Esophagus muscularis mucosa (tissue), 4 donors: ENCODE data around the gene PLOD3. TPM values are rescaled to one million over a fixed set of nuclear protein-coding genes. Genes with fewer than 3 reads are reported as not detected.
A peak's percentile ranks its signal among the peaks of the same experiment; 100 is the strongest.

ENCODE experiments used
- DNase-seq: peaks from one replicate; pipeline ENCODE4 v3.0.0-alpha.2; 2017; ENCODE audit errors: extremely low spot score
- H3K27ac ChIP-seq, 4 donors: fragments of 200-600 bp; sonication (generic); replicated peaks in 1 of 4; 1 replicate in 3 of 4; 2 replicates in 1 of 4; pipeline ENCODE4 v1.5.1; 2016 to 2019; ENCODE audit warnings: mild to moderate bottlenecking in 1 of 4
- H3K27me3 ChIP-seq, 4 donors: fragments of 200-600 bp; sonication (generic); one replicate each; pipeline versions ENCODE4 v1.5.1 to v1.6.0; 2016 to 2019
- H3K36me3 ChIP-seq, 4 donors: fragments of 200-600 bp; sonication (generic); one replicate each; pipeline ENCODE4 v1.5.1; 2016 to 2019
- H3K4me1 ChIP-seq, 4 donors: fragments of 200-600 bp; sonication (generic); one replicate each; pipeline ENCODE4 v1.5.1; 2016 to 2019
- H3K4me3 ChIP-seq, 4 donors: fragments of 200-600 bp; sonication (generic); 1 replicate in 2 of 4; 2 replicates in 2 of 4; pipeline ENCODE4 v1.5.1; 2016 to 2019; ENCODE audit warnings: mild to moderate bottlenecking in 4 of 4, moderate library complexity in 1 of 4
- H3K9me3 ChIP-seq, 4 donors: fragments of 200-600 bp; sonication (generic); 1 replicate in 3 of 4; 2 replicates in 1 of 4; pipeline ENCODE4 v1.5.1; 2016 to 2019
- EP300 ChIP-seq: sonication (generic); formaldehyde crosslinking; IDR thresholded peaks from one replicate; pipeline ENCODE4 v1.6.1; 2017; ENCODE audit warnings: antibody characterized with exemption
- POLR2A ChIP-seq: fragments of 450-650 bp; IDR thresholded peaks from one replicate; pipeline ENCODE4 v1.6.1; 2017; ENCODE audit warnings: antibody characterized with exemption, moderate library complexity, mild to moderate bottlenecking, low read depth
- POLR2AphosphoS5 ChIP-seq, 2 donors: sonication (generic); formaldehyde crosslinking; IDR thresholded peaks; one replicate each; pipeline ENCODE4 v1.6.1; 2017; ENCODE audit warnings: antibody characterized with exemption in 2 of 2
- WGBS: methylation state at CpG from one replicate; pipeline ENCODE4 v1.1.5; 2018; 5-methylcytosine and 5-hydroxymethylcytosine counted together
- intact Hi-C: fragments of 100-400 bp; cut with DNase I; formaldehyde crosslinking; loops from one replicate; pipeline ENCODE4 v1.15.1; 2023
- total RNA-seq, 4 donors: library from RNA; depleted of rRNA; stranded (reverse); fragments of >200 nt; gene quantifications; one replicate each; pipeline versions ENCODE4 v1.1.0 to v1.2.1, GENCODE V29; 2016
- TF ChIP-seq, protein P1 (sequence below), 3 experiments: fragments of 200-600 bp in 2 of 3; fragments of 450-650 bp in 1 of 3; sonication (generic) in 2 of 3; IDR thresholded peaks; one replicate each; pipeline ENCODE4 v1.5.1; 2017 to 2019; ENCODE audit warnings: antibody characterized with exemption in 3 of 3, mild to moderate bottlenecking in 2 of 3, moderate library complexity in 1 of 3

PLOD3 gene
- total RNA-seq, 4 donors from 2014 or later, result 30.3 to 60.2 (median 50.1) TPM

DNA sequence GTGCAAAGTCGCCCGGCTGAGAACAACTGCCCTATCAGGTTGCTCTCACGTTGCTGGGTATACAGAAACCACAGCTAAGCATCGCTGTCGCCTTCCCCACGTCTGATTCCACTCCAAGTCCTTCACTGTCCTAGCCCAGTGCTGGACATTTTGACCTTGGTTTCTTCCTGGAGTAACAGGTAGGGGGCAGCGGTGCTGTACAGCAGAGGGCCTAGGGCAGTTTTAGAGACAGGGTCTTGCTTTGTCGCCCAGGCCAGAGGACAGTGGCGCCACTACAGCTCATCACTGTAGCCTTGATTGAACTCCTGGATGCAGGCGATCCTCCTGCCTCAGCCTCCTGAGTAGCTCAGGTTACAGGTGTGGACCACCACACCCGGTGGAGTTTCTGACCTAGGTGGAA is 17.7 kb upstream of the PLOD3 start:
- peaks cover 44 to 55% (median 51%) of the 10 kb centered on the region in 4 donors for H3K4me1 ChIP-seq
- H3K9me3 ChIP-seq, result no peaks in the 10 kb centered on the region
- intact Hi-C loops, result no loop called here
- H3K4me3 ChIP-seq, result no peak overlapping the region
- 75% methylated on average over 10 of the region's 11 CpGs for WGBS
- H3K36me3 ChIP-seq, result peaks cover 6 to 49% (median 27%) of the 10 kb centered on the region in 4 donors
- peaks cover 0 to 7% (median 0%) of the 10 kb centered on the region in 4 donors for H3K27me3 ChIP-seq
- no peak for TF ChIP-seq POLR2AphosphoS5 (IDR thresholded peaks at IDR 0.05)
- no peak for TF ChIP-seq EP300
- TF ChIP-seq, protein P1, sequence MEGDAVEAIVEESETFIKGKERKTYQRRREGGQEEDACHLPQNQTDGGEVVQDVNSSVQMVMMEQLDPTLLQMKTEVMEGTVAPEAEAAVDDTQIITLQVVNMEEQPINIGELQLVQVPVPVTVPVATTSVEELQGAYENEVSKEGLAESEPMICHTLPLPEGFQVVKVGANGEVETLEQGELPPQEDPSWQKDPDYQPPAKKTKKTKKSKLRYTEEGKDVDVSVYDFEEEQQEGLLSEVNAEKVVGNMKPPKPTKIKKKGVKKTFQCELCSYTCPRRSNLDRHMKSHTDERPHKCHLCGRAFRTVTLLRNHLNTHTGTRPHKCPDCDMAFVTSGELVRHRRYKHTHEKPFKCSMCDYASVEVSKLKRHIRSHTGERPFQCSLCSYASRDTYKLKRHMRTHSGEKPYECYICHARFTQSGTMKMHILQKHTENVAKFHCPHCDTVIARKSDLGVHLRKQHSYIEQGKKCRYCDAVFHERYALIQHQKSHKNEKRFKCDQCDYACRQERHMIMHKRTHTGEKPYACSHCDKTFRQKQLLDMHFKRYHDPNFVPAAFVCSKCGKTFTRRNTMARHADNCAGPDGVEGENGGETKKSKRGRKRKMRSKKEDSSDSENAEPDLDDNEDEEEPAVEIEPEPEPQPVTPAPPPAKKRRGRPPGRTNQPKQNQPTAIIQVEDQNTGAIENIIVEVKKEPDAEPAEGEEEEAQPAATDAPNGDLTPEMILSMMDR (IDR thresholded peaks at IDR 0.05), result peak in 2 of 3 experiments; percentile 6 to 24
- H3K27ac ChIP-seq, result no peak overlapping the region
- DNase-seq, result no peak

DNA sequence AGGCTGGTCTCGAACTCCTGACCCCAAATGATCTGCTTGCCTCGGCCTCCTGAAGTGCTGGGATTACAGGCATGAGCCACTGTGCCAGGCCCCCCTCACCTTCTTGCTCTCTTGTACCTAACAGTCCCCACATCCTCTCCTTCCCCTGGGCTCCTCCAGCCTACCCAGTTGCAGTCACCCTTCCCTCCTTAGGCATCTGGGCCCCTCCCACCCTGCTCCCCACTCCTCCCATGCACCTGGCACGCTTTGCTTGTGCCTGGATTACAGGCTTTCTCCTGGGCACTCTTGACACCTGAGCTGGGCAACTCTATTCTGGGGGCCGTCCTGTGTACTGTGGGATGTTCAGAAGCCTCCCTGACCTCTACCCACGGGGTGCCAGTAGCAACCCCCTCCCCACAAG is 17.3 kb upstream of the PLOD3 start:
- intact Hi-C loops, result no loop called here
- WGBS, result 87% methylated on average over 5 of the region's 5 CpGs
- DNase-seq, result no peak
- Histone ChIP-seq H3K4me1 (peaks cover 39 to 52% (median 46%) of the 10 kb centered on the region in 4 donors), H3K9me3 (no peaks in the 10 kb centered on the region), H3K4me3 (no peak overlapping the region), H3K27ac (no peak overlapping the region), H3K27me3 (peaks cover 0 to 7% (median 0%) of the 10 kb centered on the region in 4 donors), H3K36me3 (peaks cover 1 to 44% (median 26%) of the 10 kb centered on the region in 4 donors)
- no peak for TF ChIP-seq EP300
- TF ChIP-seq POLR2AphosphoS5 (IDR thresholded peaks at IDR 0.05), result no peak
- TF ChIP-seq, protein P1 (IDR thresholded peaks at IDR 0.05), result no peak
- no peak for TF ChIP-seq POLR2A

DNA sequence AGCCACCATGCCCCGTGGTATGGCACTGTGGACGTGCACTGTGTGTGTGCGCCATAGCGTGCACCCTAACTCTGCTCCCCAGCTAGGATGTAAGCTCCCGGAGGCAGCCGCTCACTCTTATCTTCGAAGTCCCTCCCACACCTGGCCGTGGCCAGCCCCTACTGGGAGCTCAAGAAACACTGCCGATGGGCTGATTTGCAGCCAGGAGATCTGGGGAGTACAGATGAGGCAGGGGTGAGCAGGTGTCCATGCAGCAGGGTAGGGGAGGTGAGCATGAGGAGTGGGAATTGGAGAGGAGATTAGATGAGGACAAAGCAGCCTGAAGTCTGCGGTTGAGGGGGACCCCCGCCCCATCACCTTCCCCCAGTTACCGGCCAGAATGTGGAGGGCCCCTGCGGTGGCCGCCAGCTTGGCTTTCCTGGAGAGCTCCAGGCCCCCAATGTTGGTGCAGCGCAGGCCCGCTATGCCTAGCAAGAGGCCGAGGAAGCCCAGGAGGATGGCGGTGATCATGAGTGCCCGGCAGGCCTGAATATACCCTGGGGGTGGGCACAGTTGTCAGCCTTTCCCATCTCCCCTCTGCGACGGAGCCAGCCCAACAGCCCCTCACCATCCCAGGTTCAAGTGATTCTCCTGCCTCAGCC is 16.6 kb upstream of the PLOD3 start:
- Histone ChIP-seq H3K27me3 (peaks cover 0 to 7% (median 0%) of the 10 kb centered on the region in 4 donors), H3K27ac (no peak overlapping the region), H3K4me3 (no peak overlapping the region), H3K36me3 (peaks cover 0 to 44% (median 25%) of the 10 kb centered on the region in 4 donors), H3K9me3 (no peaks in the 10 kb centered on the region), H3K4me1 (peaks cover 35 to 46% (median 40%) of the 10 kb centered on the region in 4 donors)
- no peak for DNase-seq
- 93% methylated on average over 19 of the region's 21 CpGs for WGBS
- TF ChIP-seq POLR2AphosphoS5 (IDR thresholded peaks at IDR 0.05) (no peak), EP300 (no peak)
- intact Hi-C loops, result no loop called here

DNA sequence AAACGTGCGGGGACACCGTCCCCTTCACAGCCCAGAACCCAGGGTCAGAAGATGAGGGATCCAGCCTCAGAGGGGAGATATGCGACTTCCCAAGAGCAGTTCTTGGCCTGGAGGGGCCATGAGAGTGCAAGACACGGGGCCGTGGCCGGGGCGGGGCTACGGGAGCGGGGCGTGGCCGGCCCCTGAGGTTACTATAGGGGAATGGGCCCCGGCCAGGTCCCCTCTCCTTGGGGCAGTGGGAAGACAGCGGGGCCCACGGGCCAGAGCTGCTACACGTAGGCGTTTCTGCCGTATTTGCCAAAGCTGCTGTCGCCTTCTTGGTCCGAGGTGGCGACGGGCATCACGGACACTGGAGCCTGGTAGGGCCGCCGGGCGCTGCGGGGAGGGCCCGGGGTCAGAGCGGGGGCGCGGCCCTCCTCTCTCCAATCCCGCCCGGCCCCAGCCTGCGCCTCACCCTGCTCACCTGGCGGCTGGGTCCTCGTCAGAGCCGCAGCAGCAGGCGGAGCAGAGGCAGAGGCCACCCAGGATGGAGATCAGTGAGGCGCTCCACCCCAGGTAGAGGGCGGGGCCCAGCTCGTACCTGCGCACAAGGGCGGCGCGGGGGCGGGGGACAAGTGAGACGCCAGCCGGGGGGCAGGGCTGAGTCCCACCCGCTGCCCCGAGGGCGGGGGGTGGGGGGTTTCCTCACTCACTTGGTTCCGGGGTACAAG is 14.9 kb upstream of the PLOD3 start:
- 50% methylated on average over 2 of the region's 52 CpGs for WGBS
- intact Hi-C loops, result no loop called here
- peaks cover 18 to 29% (median 23%) of the 10 kb centered on the region in 4 donors for H3K4me1 ChIP-seq
- H3K27me3 ChIP-seq, result peaks cover 0 to 7% (median 0%) of the 10 kb centered on the region in 4 donors
- peaks cover 2 to 47% (median 33%) of the 10 kb centered on the region in 4 donors for H3K36me3 ChIP-seq
- peak in 1 of 2 donors; percentile 3 for TF ChIP-seq POLR2AphosphoS5 (IDR thresholded peaks at IDR 0.05)
- no peak for TF ChIP-seq POLR2A
- TF ChIP-seq EP300, result no peak
- DNase-seq, result no peak
- peak overlapping the region in 1 of 4 donors; percentile 44 for H3K27ac ChIP-seq
- peak overlapping the region; percentile 10 to 48 (median 31) for H3K4me3 ChIP-seq
- no peaks in the 10 kb centered on the region for H3K9me3 ChIP-seq

DNA sequence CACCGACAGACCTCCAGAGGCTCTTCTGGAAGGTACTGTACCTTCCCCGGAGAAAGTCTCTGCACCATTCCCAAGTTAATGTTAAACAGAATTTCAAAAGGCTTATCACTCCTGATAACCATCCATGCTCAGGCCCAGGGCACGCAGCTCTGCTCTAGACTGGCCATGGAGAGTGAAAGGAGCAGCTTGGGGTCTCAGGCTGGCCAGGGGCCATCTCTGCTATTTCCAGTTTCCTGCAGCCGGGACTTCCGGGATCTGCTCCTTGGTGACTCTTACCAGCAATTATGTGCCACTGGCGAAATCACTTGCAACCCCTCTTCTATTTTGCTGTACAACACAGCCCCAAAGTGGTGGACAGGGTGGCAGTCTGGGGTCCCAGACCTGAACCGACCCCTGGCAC is 14.3 kb upstream of the PLOD3 start:
- WGBS, result 86% methylated on average over 7 of the region's 7 CpGs
- TF ChIP-seq POLR2AphosphoS5 (IDR thresholded peaks at IDR 0.05), result no peak
- no peak for TF ChIP-seq EP300
- TF ChIP-seq, protein P1 (IDR thresholded peaks at IDR 0.05), result no peak
- TF ChIP-seq POLR2A, result no peak
- peak overlapping the region in 1 of 4 donors; percentile 48 for H3K4me3 ChIP-seq

More for the DNA sequence above, 14.3 kb upstream of the PLOD3 start:
- intact Hi-C loops, result no loop called here
- no peak for DNase-seq
- Histone ChIP-seq H3K27me3 (peaks cover 0 to 7% (median 0%) of the 10 kb centered on the region in 4 donors), H3K36me3 (peaks cover 9 to 47% (median 34%) of the 10 kb centered on the region in 4 donors), H3K4me1 (peaks cover 13 to 23% (median 17%) of the 10 kb centered on the region in 4 donors), H3K9me3 (no peaks in the 10 kb centered on the region), H3K27ac (no peak overlapping the region)
